Retina (tissue), 1 donor: ENCODE measurements around the gene CTNNA2.

Experiments
- DNase-seq: peaks from one replicate; pipeline ENCODE4 v3.0.0-alpha.2; 2016

Gene CTNNA2

GRCh38 chr2:80244905-80245584 is 732.2 kb downstream of the CTNNA2 start:
- DNase-seq = peak; percentile 35

- DNase-seq = no peak
Observed at GRCh38 chr2:80246534-80246933, 733.7 kb downstream of the CTNNA2 start.

- DNase-seq = no peak
Observed at GRCh38 chr2:80247339-80247738, 734.5 kb downstream of the CTNNA2 start.

GRCh38 chr2:80248146-80248545 is 735.3 kb downstream of the CTNNA2 start:
- DNase-seq = no peak

GRCh38 chr2:80252294-80252986 is 739.6 kb downstream of the CTNNA2 start:
- DNase-seq = no peak

GRCh38 chr2:80255918-80256781 is 743.3 kb downstream of the CTNNA2 start:
- peak; percentile 44 for DNase-seq

GRCh38 chr2:80256782-80257167 is 743.9 kb downstream of the CTNNA2 start:
- DNase-seq = no peak

- no peak for DNase-seq
Observed at GRCh38 chr2:80257450-80257849, 744.6 kb downstream of the CTNNA2 start.

GRCh38 chr2:80258341-80258740 is 745.5 kb downstream of the CTNNA2 start:
- no peak for DNase-seq

GRCh38 chr2:80258793-80259192 is 745.9 kb downstream of the CTNNA2 start:
- no peak for DNase-seq

GRCh38 chr2:80259292-80259691 is 746.4 kb downstream of the CTNNA2 start:
- DNase-seq = no peak

GRCh38 chr2:80266231-80266630 is 753.4 kb downstream of the CTNNA2 start:
- no peak for DNase-seq

- DNase-seq = no peak
Observed at GRCh38 chr2:80269806-80270205, 757.0 kb downstream of the CTNNA2 start.

GRCh38 chr2:80280598-80280997 is 767.7 kb downstream of the CTNNA2 start:
- DNase-seq = no peak

GRCh38 chr2:80281049-80281448 is 768.2 kb downstream of the CTNNA2 start:
- no peak for DNase-seq

GRCh38 chr2:80288576-80288975 is 775.7 kb downstream of the CTNNA2 start:
- DNase-seq = peak; percentile 41

GRCh38 chr2:80291656-80292055 is 778.8 kb downstream of the CTNNA2 start:
- no peak for DNase-seq

- no peak for DNase-seq
Observed at GRCh38 chr2:80292474-80292873, 779.6 kb downstream of the CTNNA2 start.

GRCh38 chr2:80293039-80293438 is 780.2 kb downstream of the CTNNA2 start:
- DNase-seq = no peak

GRCh38 chr2:80298954-80299353 is 786.1 kb downstream of the CTNNA2 start:
- no peak for DNase-seq

GRCh38 chr2:80299661-80300060 is 786.8 kb downstream of the CTNNA2 start:
- DNase-seq = no peak

- no peak for DNase-seq
Observed at GRCh38 chr2:80300346-80300745, 787.5 kb downstream of the CTNNA2 start.

GRCh38 chr2:80300954-80301353 is 788.1 kb downstream of the CTNNA2 start:
- peak; percentile 36 for DNase-seq

GRCh38 chr2:80302001-80302313 is 789.1 kb downstream of the CTNNA2 start:
- no peak for DNase-seq
